DND-41 (cell line): ENCODE data around the gene CTIF.

Source experiments
- EZH2 ChIP-seq: IDR thresholded peaks from 3 replicates; pipeline ENCODE4 v1.6.1; 2012; ENCODE audit warnings: borderline replicate concordance, low read depth, mild to moderate bottlenecking, moderate library complexity, low read length, inconsistent platforms; ENCODE audit not compliant: severe bottlenecking
- TF ChIP-seq, protein P1 (sequence below): IDR thresholded peaks from 2 replicates; pipeline ENCODE4 v1.5.1; 2012; ENCODE audit warnings: borderline replicate concordance, low read length, moderate library complexity, mild to moderate bottlenecking; ENCODE audit not compliant: poor library complexity, severe bottlenecking; ENCODE audit errors: extremely low read depth

DNA sequence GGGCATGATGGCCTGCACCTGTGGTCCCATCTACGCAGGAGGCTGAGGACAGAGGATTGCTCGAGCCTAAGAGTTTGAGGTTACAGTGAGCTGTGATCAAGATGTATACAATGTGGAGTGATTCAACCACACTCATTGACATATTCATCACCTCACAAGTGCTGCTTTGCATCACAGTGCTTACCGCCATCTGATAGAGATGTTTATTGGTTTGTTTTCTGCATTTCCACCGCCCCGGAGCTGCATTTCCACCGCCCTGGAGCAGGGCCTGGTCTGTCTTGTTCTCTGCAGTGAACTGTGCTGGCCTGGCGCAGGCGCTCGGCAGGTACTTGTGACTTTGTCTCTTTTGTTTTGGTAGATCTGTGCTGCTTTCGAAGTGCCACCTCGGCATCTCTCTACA lies 315.9 kb downstream of the CTIF start:
- TF ChIP-seq, protein P1, sequence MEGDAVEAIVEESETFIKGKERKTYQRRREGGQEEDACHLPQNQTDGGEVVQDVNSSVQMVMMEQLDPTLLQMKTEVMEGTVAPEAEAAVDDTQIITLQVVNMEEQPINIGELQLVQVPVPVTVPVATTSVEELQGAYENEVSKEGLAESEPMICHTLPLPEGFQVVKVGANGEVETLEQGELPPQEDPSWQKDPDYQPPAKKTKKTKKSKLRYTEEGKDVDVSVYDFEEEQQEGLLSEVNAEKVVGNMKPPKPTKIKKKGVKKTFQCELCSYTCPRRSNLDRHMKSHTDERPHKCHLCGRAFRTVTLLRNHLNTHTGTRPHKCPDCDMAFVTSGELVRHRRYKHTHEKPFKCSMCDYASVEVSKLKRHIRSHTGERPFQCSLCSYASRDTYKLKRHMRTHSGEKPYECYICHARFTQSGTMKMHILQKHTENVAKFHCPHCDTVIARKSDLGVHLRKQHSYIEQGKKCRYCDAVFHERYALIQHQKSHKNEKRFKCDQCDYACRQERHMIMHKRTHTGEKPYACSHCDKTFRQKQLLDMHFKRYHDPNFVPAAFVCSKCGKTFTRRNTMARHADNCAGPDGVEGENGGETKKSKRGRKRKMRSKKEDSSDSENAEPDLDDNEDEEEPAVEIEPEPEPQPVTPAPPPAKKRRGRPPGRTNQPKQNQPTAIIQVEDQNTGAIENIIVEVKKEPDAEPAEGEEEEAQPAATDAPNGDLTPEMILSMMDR = no peak
- no peak for TF ChIP-seq EZH2
